Activated CD8-positive, alpha-beta memory T cell treated with anti-CD3 and anti-CD28 coated beads, Interleukin-2, amount 50 U/mL, for 1 hour (primary cell): ENCODE results near the gene GFRA1.

Experiments used
- DNase-seq: peaks from one replicate; pipeline ENCODE4 v3.0.0-alpha.2; 2020; ENCODE audit errors: extremely low read depth

The GFRA1 gene

DNA sequence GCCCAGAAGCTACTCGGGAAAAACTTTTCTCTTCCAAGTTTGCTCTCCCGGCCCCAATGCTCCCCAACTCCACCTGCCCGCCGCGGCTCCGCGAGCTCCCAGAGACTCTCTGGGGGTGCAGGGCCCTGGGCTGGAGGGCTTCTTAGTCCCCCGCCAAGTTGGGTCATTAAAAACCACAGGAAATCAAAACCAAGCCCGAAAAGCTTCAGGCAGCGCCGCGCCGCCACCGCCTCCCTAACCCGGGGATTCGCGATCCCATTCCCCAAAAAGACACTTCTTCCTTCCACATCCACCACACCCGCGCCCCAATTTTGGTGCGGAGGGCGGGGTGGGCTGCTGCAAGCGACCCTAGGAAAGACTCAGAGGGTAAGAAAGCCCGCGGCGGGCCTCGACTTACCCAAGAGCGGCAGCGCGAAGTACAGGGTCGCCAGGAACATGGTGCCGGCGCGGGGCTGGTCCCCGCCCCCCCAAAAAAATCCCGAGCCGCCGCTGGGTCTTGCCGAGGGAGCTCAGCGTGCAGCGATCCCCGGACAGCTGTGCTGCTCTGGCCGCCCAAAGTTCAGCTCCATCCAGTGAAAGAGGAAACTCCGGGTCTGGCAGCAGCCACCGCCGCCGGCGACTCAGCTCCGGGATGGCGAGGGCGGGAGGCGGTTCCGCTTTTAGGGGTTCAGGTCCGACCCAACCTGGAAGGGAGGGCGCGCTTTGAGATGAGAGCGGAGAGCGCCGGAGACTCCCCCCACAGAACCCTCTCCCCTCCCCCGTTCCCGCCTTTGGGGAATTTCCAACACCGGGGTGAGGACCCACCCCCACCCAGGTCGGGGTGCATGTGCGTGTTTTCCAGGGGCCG lies 1.2 kb downstream of the GFRA1 start:
- no peak for DNase-seq

GRCh38 chr10:116270771-116271592 lies 2.0 kb downstream of the GFRA1 start:
- DNase-seq: no peak

DNA sequence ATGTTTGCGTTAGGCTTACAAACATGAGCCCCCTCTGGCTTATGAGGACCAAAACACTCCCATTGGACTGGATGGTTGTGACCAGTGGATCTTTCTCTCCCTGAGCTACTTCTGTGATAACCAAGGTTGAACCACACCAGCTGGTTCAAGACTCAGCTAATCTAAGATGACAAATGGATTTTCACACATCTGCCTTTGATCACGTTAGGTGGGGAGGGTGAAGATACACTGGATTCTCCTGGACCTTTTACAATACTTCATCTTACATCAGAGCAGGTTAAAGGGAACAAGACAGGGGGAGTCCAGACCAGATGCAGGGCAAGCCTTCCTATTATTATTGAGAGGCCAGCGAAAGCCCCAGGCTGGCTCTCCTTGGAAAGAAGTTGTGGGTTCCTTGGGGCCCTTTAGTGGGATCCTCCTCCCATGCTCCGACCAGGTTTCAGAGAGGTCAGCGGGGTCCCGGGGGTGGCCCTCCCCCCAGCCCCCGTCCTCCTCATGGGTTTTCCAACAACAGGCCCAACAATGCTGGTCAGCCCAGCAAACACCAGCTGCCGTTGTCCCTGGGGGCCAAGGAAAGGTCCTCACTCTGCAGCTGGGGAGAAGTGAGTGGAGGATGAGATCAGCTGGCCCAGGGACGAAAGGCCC lies 2.8 kb downstream of the GFRA1 start:
- DNase-seq: no peak

DNA sequence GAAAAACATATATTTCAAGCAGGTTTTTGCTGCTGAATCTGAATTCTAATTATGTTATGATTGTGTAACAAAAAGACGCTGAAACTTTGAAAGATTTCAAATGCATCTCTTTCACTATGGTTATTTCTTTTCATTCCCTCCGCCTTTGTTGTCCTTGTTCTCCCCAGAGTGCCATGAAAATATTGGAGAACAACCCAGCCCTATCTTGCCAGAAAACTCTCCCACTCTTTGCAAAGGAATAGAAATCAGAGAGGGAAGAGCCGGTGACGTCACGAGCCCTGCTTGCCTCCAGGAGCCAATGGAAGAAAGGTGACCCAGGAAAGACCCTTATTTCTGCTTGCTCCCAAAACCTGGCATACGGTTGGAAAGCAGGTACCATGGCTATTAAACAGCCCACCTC lies 3.4 kb downstream of the GFRA1 start:
- DNase-seq: no peak

DNA sequence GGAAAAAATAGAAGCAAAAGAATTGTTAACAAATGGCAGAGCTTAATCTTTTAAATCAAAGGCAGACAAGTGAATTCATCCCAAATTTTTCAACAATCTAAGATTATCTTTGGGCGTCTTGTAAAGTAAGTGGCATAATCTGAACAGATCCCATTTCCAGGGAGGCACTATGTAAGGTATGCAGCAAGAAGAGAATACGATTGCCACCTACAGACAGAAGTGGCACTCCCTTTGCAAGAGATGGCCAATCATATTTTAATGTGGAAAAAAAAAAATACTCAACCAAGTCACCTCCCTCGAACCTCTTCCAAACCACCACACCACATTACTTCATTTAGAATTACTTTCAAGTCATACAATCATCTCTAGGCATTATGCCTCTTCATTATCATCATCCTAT lies 4.0 kb downstream of the GFRA1 start:
- no peak for DNase-seq

DNA sequence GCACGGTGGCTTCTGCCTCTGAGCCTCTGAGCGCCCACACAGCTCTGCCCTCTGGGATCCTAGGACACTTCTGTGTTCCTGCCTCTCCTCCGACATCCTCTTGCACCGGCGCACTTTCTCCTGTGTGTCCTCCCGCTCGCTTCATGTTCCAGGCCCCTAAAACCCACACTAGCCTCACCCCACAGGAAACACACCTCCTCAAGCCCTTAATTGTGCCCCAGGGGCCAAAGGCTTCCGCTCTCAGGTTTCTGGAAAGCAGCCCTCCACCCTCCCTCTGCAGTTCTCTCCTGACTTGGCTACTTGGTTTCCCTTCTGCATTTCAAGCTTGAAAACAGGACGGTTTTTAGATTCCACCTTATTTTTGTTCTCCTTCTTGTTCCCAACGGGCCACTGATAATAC lies 7.3 kb downstream of the GFRA1 start:
- no peak for DNase-seq

- no peak for DNase-seq
Observed at GRCh38 chr10:116263870-116264655, 8.9 kb downstream of the GFRA1 start.

GRCh38 chr10:116262678-116263077 lies 10.3 kb downstream of the GFRA1 start:
- DNase-seq: no peak

- no peak for DNase-seq
Observed at GRCh38 chr10:116260599-116260998, 12.4 kb downstream of the GFRA1 start.

DNA sequence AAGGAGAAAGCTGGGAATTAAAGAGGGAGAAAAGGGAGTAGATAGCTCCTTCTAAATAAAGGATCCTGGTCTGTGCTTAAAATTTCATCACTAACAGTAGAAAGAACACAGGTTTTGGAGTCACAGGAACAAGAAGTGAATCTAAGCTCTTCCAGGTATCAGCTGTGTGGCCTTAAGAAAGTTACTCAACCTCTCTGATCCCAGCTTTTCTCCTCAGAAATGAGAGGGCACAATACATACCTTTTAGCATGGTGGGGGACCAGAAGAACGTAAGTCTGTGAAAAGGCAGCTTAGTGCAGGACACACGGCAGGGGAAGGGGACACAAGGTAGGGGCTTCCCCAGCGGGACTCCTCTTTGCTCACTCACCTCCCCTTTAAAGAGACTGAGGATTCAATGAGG lies 13.4 kb downstream of the GFRA1 start:
- DNase-seq: no peak

GRCh38 chr10:116257785-116258184 lies 15.2 kb downstream of the GFRA1 start:
- DNase-seq: no peak

- no peak for DNase-seq
Observed at GRCh38 chr10:116256752-116257259, 16.2 kb downstream of the GFRA1 start.

- no peak for DNase-seq
Observed at GRCh38 chr10:116255886-116256751, 16.9 kb downstream of the GFRA1 start.

GRCh38 chr10:116254422-116255155 lies 18.4 kb downstream of the GFRA1 start:
- no peak for DNase-seq

DNA sequence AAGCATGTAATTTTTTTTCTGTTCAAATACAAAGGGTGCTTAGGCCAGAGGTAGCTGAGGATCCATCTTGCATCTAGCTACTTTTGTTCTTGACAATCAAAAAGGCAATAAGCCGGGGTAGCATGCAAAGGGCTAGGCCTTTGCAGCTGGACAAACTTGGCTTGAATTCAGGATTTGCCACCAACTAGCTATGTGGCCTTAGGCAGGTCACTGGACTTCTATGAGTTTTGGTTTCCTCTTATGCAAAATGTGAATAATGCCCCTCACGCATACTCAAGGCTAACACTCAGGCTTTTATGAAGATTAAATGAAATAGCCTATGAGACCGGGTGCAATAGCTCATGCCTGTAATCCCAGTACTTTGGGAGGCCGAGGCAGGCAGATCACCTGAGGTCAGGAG lies 19.3 kb downstream of the GFRA1 start:
- no peak for DNase-seq

- no peak for DNase-seq
Observed at GRCh38 chr10:116251602-116252395, 21.2 kb downstream of the GFRA1 start.

GRCh38 chr10:116247691-116248090 lies 25.3 kb downstream of the GFRA1 start:
- DNase-seq: no peak

DNA sequence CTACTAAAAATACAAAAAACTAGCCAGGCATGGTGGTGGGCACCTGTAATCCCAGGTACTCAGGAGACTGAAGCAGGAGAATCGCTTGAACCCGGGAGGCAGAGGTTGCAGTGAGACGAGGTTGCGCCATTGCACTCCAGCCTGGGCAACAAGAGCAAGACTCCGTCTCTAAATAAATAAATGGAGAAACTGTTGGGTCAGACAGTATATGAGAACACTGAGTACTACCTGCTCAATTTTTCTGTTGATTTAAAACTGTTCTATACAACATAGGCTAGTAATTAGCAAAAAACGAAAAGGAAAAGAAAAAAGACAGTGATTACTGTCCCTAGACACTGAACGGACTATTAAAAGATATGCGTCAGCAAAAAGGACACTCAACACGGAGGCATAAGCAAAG lies 26.7 kb downstream of the GFRA1 start:
- no peak for DNase-seq

GRCh38 chr10:116245156-116245555 lies 27.9 kb downstream of the GFRA1 start:
- DNase-seq: no peak
